HT1080 (cell line): Measurements from ENCODE around the gene SH3TC1. TPM values are rescaled to one million over a fixed set of nuclear protein-coding genes. Genes with fewer than 3 reads are reported as not detected.

ENCODE experiments used
- DNase-seq: peaks from one replicate; pipeline ENCODE4 v3.0.0-alpha.2; 2015; ENCODE audit warnings: low read depth
- total RNA-seq: library from RNA; depleted of rRNA; stranded (reverse); fragments of >200 nt; shearing (Covaris generic); gene quantifications from 2 replicates; pipeline ENCODE4 v1.2.3, GENCODE V29; 2014

SH3TC1 gene
- total RNA-seq, 1 experiment from 2014 or later: 3.6 TPM

- peak; percentile 66 for DNase-seq
These were observed 29.5 kb downstream of the SH3TC1 start for GRCh38 chr4:8228319-8229250.

- no peak for DNase-seq
These were observed 30.4 kb downstream of the SH3TC1 start for GRCh38 chr4:8229331-8229975.

DNA sequence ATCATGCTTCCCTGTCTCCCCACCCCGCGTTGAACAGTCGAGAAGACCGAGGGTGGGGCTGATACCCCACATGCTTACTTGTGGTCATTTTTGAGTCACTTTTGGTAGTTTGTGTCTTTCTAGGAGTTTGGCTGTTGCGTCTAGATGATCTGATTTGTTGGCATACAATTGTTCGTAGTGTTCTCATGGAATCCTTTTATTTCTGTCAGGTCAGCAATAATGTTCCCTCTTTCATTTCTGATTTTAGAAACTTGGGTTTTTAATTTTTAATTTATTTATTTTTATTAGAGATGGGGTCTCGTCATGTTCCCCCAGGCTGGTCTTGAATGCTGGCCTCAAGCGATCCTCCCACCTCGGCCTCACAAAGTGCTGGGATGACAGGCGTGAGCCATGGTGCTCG, 30.9 kb downstream of the SH3TC1 start:
- no peak for DNase-seq

GRCh38 chr4:8230891-8231290, 31.8 kb downstream of the SH3TC1 start:
- no peak for DNase-seq

GRCh38 chr4:8231551-8232049, 32.5 kb downstream of the SH3TC1 start:
- no peak for DNase-seq

GRCh38 chr4:8232748-8233147, 33.7 kb downstream of the SH3TC1 start:
- no peak for DNase-seq

GRCh38 chr4:8233672-8234484, 34.8 kb downstream of the SH3TC1 start:
- DNase-seq: no peak

GRCh38 chr4:8234715-8235114, 35.6 kb downstream of the SH3TC1 start:
- DNase-seq: no peak

DNA sequence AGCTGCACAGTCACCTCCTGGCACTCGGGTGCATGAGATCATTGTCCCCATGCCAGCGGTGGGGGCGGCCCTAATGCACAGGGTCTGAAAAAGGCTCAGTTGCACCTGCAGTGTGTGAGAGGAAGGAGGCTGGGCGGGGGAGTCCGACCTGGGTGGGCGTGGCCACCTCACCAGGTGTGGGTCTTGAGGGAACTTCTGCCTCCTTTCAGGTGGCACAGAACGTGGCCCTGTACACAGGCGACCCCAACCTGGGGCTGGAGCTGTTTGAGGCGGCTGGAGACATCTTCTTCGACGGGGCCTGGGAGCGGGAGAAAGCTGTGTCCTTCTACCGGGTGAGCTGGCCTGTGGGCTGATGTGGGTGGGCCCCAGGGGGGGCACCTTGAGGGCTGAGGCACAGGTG, 36.1 kb downstream of the SH3TC1 start:
- DNase-seq: no peak

GRCh38 chr4:8235686-8236085, 36.6 kb downstream of the SH3TC1 start:
- DNase-seq: no peak

DNA sequence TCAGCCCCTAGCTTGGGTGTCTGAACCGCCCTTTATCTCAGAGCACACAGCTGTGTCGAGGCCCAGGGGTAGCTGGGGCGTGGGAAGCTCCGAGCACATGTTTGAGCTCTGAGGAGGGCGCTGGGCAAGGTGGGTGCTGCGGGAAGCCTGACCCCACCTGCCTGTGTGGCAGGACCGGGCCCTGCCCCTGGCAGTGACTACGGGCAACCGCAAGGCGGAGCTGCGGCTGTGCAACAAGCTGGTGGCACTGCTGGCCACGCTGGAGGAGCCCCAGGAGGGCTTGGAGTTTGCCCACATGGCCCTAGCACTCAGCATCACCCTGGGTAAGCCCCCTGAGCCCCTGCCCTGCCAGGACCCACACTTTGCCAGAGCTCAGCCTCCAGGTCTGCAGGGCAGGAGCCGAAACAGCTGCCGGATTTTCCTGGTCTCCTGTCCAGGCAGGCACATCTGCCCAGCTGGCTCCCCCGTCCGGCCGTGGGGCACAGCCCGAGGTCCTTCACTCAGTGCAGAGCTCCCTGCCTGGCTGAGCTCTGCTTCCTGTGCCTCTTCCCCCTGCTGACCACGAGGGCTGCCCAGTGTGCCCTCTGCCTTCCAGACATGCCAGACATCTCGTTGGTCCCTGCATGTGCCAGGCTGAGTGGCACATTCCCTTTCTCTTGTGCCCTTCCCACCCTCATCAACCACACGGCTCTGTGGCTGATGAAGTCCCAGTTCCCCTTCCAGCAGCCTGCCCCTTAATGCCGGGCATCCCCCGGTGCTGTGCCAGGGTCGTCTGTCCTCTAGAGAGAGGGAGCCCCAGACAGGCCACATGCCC, 37.2 kb downstream of the SH3TC1 start:
- no peak for DNase-seq

DNA sequence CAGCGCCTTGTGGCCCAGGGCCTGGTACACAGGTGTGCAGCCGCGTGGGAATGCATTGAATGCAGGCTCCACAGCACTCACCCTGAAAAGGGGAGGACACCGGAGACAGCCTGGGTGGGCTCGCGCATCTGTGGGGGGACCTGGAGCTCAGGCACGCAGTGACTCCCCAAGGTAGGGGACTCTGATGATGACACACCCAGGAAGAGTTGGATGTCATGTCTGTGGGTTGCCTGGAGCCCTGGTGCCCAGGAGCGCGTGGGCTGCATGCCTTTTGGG, 37.8 kb downstream of the SH3TC1 start:
- no peak for DNase-seq

DNA sequence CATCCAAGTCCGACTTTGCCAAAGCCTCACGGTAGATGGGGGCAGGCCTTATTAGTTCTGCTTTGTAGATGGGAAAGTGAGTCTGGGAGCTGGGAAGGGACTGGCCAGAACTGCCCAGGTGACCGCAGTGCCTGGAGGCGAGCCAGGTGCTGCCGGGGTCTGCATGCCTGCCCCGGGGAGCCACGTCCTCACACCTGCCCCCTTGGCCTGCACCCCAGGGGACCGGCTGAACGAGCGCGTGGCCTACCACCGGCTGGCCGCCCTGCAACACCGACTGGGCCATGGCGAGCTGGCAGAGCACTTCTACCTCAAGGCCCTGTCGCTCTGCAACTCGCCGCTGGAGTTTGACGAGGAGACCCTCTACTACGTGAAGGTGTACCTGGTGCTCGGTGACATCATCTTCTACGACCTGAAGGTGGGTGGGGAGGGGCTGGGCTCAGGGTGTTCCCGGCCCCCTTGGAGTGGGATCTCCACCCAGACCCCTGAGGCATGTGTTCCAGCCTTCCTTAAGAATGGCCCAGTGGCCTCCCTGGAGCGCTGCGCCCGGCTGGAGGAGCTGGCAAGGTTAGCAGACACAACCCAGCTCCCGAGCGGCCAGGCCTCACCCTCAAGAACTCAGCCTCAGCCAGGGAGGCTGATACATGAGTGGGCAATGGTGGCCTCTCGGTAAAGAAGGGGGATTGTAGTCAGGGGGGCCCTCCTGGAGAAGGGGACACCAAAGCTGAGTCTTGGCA, 38.3 kb downstream of the SH3TC1 start:
- DNase-seq: no peak

DNA sequence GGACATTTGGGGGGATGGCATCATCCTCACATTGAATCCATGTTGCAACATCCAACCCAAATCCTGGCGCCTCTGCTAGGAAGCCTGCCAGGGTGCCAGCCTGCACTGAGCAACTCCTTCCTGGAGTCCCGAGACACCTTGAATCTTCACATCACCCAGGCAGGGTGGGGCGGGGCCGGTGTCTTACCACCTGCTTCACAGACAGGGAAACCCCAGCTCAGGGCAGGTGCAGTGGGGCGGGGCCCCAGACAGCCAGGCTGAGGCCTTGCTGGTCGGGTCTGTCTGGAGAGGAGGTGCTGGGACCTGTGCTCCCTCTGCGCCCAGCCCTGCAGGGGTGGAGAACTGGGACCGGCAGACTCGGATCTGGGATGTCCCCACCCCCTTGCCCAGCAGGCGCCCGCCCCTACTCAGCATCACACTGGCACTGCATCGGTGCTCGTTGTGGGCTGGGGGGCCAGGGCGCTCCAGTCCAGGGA, 39.0 kb downstream of the SH3TC1 start:
- DNase-seq: no peak

GRCh38 chr4:8238515-8239053, 39.5 kb downstream of the SH3TC1 start:
- DNase-seq: no peak

- no peak for DNase-seq
These were observed 40.1 kb downstream of the SH3TC1 start for GRCh38 chr4:8239226-8239625.

DNA sequence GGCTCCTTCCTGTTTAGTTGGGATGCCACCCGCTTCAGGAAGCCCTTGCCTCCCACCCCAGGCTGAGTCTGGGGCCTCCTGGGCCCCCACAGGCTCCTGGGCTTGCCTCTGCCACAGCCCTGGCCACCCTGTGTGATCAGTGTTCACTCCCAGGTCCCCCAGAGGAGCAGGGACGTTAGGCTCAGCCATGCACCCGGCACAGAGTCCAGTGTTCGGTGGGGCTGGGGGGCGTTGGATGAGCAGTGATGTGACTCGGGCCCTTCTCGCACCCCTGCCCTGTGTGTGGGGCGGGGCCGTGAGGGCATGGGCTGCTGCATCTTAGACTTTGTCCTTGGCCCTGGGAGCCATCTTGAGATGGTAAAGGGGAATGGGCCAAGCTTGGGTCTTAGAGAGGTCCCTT, 40.6 kb downstream of the SH3TC1 start:
- DNase-seq: no peak

- no peak for DNase-seq
These were observed 41.3 kb downstream of the SH3TC1 start for GRCh38 chr4:8240211-8241041.

DNA sequence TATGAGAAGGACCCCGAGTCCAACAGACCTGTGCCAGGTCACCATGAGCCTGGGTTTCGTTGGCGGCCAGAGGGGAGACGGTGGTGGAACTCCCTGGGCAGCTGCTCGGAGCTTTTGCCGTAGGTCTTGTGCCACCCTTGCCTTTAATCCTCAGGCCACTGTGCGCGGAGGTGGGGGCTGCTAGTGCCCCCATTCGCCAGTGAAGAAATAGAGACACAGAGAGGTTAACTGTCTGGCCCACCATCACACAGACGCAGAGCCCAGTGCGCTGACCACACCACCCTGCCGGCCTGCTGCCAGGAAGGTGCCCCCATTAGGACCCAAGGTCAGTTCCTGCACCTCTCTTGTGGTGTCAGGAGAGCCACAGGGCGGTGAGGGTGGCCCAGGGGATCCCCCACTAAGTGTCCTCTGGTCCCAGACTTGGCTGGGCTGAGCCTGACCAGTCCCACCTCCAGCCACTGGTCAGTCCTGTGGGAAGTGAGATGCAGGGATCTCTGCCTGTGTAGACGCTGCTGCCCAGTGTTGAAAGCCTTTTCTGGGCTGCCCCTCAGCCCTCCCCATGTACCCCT, 42.2 kb downstream of the SH3TC1 start:
- DNase-seq: no peak
